ENCODE results near the gene TEX36. TPM values are rescaled to one million over a fixed set of nuclear protein-coding genes. Genes with fewer than 3 reads are reported as not detected.

TEX36 gene
- polyA plus RNA-seq, 1 donor from 2014 or later, result not detected

GRCh38 chr10:125692196-125692595, 9.2 kb upstream of the TEX36 start:
- Histone ChIP-seq H3K79me2 (replicated peaks; ENCODE audit: insufficient read depth, low read length) (no peaks in the 10 kb centered on the region), H3K27me3 (ENCODE audit: insufficient read depth, low read depth, low read length) (no peaks in the 10 kb centered on the region), H3K9ac (ENCODE audit: low read length) (no peak overlapping the region), H3K36me3 (ENCODE audit: insufficient read depth, low read length) (no peaks in the 10 kb centered on the region), H2AFZ (ENCODE audit: low read depth, low read length) (no peak overlapping the region), H3K4me3 (ENCODE audit: low read length) (no peak overlapping the region), H3K9me2 (ENCODE audit: insufficient read depth, low read length) (no peaks in the 10 kb centered on the region), H3K4me2 (ENCODE audit: low read length) (no peak overlapping the region), H3K27ac (ENCODE audit: low read length) (no peak overlapping the region), H4K20me1 (ENCODE audit: insufficient read depth) (no peaks in the 10 kb centered on the region), H3F3A (ENCODE audit: insufficient read depth, low read length, poor library complexity, severe bottlenecking) (no peaks in the 10 kb centered on the region), H3K9me3 (ENCODE audit: low read length) (no peaks in the 10 kb centered on the region)
- TF ChIP-seq REST (IDR thresholded peaks at IDR 0.05; ENCODE audit: borderline replicate concordance), result no peak
- TF ChIP-seq RAD21 (conservative IDR thresholded peaks at IDR 0.05), result no peak
- TF ChIP-seq POLR2AphosphoS5 (IDR thresholded peaks at IDR 0.05), result no peak
- TF ChIP-seq EP300 (conservative IDR thresholded peaks at IDR 0.05; ENCODE audit: poor library complexity, severe bottlenecking), result no peak
- no peak for TF ChIP-seq SMC3 (conservative IDR thresholded peaks at IDR 0.05; ENCODE audit: poor library complexity)
- no peak for TF ChIP-seq MXI1 (conservative IDR thresholded peaks at IDR 0.05; ENCODE audit: poor library complexity, severe bottlenecking)
- no peak for TF ChIP-seq CTCF (IDR thresholded peaks at IDR 0.05; ENCODE audit: poor library complexity, severe bottlenecking)
- no peak for TF ChIP-seq EZH2 (IDR thresholded peaks at IDR 0.05; ENCODE audit: borderline replicate concordance, insufficient read depth, low read length, poor library complexity, severe bottlenecking)
- no peak for TF ChIP-seq TAF1 (IDR thresholded peaks at IDR 0.05; ENCODE audit: low read depth)

GRCh38 chr10:125691160-125691981, 8.4 kb upstream of the TEX36 start:
- Histone ChIP-seq H3K9ac (ENCODE audit: low read length) (no peak overlapping the region), H3K9me2 (ENCODE audit: insufficient read depth, low read length) (no peaks in the 10 kb centered on the region), H4K20me1 (ENCODE audit: insufficient read depth) (no peaks in the 10 kb centered on the region), H3K27me3 (ENCODE audit: insufficient read depth, low read depth, low read length) (no peaks in the 10 kb centered on the region), H3K79me2 (replicated peaks; ENCODE audit: insufficient read depth, low read length) (no peaks in the 10 kb centered on the region), H2AFZ (ENCODE audit: low read depth, low read length) (no peak overlapping the region), H3K9me3 (ENCODE audit: low read length) (no peaks in the 10 kb centered on the region), H3K4me3 (ENCODE audit: low read length) (peak overlapping the region; percentile 32), H3K27ac (ENCODE audit: low read length) (no peak overlapping the region), H3K36me3 (ENCODE audit: insufficient read depth, low read length) (no peaks in the 10 kb centered on the region), H3K4me2 (ENCODE audit: low read length) (no peak overlapping the region), H3F3A (ENCODE audit: insufficient read depth, low read length, poor library complexity, severe bottlenecking) (no peaks in the 10 kb centered on the region)
- TF ChIP-seq SMC3 (conservative IDR thresholded peaks at IDR 0.05; ENCODE audit: poor library complexity) (no peak), RAD21 (conservative IDR thresholded peaks at IDR 0.05) (no peak), REST (IDR thresholded peaks at IDR 0.05; ENCODE audit: borderline replicate concordance) (no peak), MXI1 (conservative IDR thresholded peaks at IDR 0.05; ENCODE audit: poor library complexity, severe bottlenecking) (no peak), EZH2 (IDR thresholded peaks at IDR 0.05; ENCODE audit: borderline replicate concordance, insufficient read depth, low read length, poor library complexity, severe bottlenecking) (no peak), CTCF (IDR thresholded peaks at IDR 0.05; ENCODE audit: poor library complexity, severe bottlenecking) (no peak), EP300 (conservative IDR thresholded peaks at IDR 0.05; ENCODE audit: poor library complexity, severe bottlenecking) (no peak), TAF1 (IDR thresholded peaks at IDR 0.05; ENCODE audit: low read depth) (no peak), POLR2AphosphoS5 (IDR thresholded peaks at IDR 0.05) (no peak)
